ENCODE results near the gene SLFN12.

SLFN12 gene

DNA sequence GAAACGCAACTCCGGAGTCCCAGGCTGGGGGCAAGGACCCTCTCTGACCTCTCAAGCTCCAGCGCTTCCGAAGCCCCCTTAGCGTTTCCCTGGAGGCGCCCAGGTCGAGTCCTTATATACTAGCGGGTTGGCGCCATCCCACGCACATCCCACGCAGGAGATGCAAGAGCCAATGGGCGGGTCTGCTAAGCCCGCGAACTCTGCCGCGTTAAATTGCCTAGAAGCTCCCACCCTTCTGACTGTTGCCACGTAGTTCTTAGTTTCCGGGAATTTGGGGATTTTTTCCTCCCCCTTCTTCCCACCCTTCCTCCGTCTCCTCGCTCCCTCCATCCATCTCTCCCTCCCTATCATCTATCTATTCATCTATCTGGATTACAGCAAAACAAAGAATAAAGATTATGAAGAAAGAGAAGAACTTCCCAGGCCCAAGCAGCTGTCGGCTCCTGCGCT, 58.7 kb downstream of the SLFN12 start, which contains the start of gene SLFN11 (continued):
- TF ChIP-seq ZNF266 (tag by site-specific recombination; IDR thresholded peaks at IDR 0.05; ENCODE audit: low read depth) (no peak), YY2 (tag by site-specific recombination; IDR thresholded peaks at IDR 0.05) (0 out of 2 replicates have a peak, but pooled peaks have one; percentile 17), ZNF76 (tag by site-specific recombination; IDR thresholded peaks at IDR 0.05; ENCODE audit: borderline replicate concordance, low read depth) (peak; percentile 56), ZNF24 (tag by site-specific recombination; IDR thresholded peaks at IDR 0.05) (no peak), ZNF311 (tag by site-specific recombination; IDR thresholded peaks at IDR 0.05; ENCODE audit: borderline replicate concordance) (no peak), ZNF837 (tag by site-specific recombination; IDR thresholded peaks at IDR 0.05) (no peak), ZNF776 (tag by site-specific recombination; IDR thresholded peaks at IDR 0.05; ENCODE audit: borderline replicate concordance) (no peak), ZNF223 (tag by site-specific recombination; IDR thresholded peaks at IDR 0.05) (no peak), ZFP41 (tag by site-specific recombination; IDR thresholded peaks at IDR 0.05; ENCODE audit: borderline replicate concordance) (no peak), PRDM1 (tag by site-specific recombination; IDR thresholded peaks at IDR 0.05) (no peak), ZNF544 (tag by site-specific recombination; IDR thresholded peaks at IDR 0.05) (no peak), ZNF248 (tag by site-specific recombination; IDR thresholded peaks at IDR 0.05) (no peak), ZNF600 (tag by site-specific recombination; IDR thresholded peaks at IDR 0.05) (peak; percentile 61), ZNF423 (tag by site-specific recombination; IDR thresholded peaks at IDR 0.05) (no peak), ZFP37 (tag by site-specific recombination; IDR thresholded peaks at IDR 0.05) (no peak), ZNF10 (tag by site-specific recombination; IDR thresholded peaks at IDR 0.05) (no peak), ZNF132 (tag by site-specific recombination; IDR thresholded peaks at IDR 0.05; ENCODE audit: borderline replicate concordance) (no peak), ZNF138 (tag by site-specific recombination; IDR thresholded peaks at IDR 0.05; ENCODE audit: borderline replicate concordance) (no peak), ZNF394 (tag by site-specific recombination; IDR thresholded peaks at IDR 0.05; ENCODE audit: borderline replicate concordance) (peak; percentile 42)
- TF ChIP-seq, protein P1, sequence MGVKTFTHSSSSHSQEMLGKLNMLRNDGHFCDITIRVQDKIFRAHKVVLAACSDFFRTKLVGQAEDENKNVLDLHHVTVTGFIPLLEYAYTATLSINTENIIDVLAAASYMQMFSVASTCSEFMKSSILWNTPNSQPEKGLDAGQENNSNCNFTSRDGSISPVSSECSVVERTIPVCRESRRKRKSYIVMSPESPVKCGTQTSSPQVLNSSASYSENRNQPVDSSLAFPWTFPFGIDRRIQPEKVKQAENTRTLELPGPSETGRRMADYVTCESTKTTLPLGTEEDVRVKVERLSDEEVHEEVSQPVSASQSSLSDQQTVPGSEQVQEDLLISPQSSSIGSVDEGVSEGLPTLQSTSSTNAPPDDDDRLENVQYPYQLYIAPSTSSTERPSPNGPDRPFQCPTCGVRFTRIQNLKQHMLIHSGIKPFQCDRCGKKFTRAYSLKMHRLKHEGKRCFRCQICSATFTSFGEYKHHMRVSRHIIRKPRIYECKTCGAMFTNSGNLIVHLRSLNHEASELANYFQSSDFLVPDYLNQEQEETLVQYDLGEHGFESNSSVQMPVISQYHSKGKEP (tag by site-specific recombination; IDR thresholded peaks at IDR 0.05), result no peak
- TF ChIP-seq, protein P2, sequence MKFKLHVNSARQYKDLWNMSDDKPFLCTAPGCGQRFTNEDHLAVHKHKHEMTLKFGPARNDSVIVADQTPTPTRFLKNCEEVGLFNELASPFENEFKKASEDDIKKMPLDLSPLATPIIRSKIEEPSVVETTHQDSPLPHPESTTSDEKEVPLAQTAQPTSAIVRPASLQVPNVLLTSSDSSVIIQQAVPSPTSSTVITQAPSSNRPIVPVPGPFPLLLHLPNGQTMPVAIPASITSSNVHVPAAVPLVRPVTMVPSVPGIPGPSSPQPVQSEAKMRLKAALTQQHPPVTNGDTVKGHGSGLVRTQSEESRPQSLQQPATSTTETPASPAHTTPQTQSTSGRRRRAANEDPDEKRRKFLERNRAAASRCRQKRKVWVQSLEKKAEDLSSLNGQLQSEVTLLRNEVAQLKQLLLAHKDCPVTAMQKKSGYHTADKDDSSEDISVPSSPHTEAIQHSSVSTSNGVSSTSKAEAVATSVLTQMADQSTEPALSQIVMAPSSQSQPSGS (tag by site-specific recombination; IDR thresholded peaks at IDR 0.05; ENCODE audit: low read depth), result no peak
- TF ChIP-seq, protein P3, sequence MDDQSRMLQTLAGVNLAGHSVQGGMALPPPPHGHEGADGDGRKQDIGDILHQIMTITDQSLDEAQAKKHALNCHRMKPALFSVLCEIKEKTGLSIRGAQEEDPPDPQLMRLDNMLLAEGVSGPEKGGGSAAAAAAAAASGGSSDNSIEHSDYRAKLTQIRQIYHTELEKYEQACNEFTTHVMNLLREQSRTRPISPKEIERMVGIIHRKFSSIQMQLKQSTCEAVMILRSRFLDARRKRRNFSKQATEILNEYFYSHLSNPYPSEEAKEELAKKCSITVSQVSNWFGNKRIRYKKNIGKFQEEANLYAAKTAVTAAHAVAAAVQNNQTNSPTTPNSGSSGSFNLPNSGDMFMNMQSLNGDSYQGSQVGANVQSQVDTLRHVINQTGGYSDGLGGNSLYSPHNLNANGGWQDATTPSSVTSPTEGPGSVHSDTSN (CRISPR knock-in tag; IDR thresholded peaks at IDR 0.05), result 0 out of 2 replicates have a peak, but pooled peaks have one; percentile 43
- TF ChIP-seq, protein P4, sequence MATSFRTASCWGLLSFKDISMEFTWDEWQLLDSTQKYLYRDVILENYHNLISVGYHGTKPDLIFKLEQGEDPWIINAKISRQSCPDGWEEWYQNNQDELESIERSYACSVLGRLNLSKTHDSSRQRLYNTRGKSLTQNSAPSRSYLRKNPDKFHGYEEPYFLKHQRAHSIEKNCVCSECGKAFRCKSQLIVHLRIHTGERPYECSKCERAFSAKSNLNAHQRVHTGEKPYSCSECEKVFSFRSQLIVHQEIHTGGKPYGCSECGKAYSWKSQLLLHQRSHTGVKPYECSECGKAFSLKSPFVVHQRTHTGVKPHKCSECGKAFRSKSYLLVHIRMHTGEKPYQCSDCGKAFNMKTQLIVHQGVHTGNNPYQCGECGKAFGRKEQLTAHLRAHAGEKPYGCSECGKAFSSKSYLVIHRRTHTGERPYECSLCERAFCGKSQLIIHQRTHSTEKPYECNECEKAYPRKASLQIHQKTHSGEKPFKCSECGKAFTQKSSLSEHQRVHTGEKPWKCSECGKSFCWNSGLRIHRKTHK (tag by site-specific recombination; IDR thresholded peaks at IDR 0.05), result no peak
- TF ChIP-seq, protein P5, sequence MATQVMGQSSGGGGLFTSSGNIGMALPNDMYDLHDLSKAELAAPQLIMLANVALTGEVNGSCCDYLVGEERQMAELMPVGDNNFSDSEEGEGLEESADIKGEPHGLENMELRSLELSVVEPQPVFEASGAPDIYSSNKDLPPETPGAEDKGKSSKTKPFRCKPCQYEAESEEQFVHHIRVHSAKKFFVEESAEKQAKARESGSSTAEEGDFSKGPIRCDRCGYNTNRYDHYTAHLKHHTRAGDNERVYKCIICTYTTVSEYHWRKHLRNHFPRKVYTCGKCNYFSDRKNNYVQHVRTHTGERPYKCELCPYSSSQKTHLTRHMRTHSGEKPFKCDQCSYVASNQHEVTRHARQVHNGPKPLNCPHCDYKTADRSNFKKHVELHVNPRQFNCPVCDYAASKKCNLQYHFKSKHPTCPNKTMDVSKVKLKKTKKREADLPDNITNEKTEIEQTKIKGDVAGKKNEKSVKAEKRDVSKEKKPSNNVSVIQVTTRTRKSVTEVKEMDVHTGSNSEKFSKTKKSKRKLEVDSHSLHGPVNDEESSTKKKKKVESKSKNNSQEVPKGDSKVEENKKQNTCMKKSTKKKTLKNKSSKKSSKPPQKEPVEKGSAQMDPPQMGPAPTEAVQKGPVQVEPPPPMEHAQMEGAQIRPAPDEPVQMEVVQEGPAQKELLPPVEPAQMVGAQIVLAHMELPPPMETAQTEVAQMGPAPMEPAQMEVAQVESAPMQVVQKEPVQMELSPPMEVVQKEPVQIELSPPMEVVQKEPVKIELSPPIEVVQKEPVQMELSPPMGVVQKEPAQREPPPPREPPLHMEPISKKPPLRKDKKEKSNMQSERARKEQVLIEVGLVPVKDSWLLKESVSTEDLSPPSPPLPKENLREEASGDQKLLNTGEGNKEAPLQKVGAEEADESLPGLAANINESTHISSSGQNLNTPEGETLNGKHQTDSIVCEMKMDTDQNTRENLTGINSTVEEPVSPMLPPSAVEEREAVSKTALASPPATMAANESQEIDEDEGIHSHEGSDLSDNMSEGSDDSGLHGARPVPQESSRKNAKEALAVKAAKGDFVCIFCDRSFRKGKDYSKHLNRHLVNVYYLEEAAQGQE (tag by site-specific recombination; IDR thresholded peaks at IDR 0.05), result 0 out of 2 replicates have a peak, but pooled peaks have one; percentile 21
- TF ChIP-seq, protein P6, sequence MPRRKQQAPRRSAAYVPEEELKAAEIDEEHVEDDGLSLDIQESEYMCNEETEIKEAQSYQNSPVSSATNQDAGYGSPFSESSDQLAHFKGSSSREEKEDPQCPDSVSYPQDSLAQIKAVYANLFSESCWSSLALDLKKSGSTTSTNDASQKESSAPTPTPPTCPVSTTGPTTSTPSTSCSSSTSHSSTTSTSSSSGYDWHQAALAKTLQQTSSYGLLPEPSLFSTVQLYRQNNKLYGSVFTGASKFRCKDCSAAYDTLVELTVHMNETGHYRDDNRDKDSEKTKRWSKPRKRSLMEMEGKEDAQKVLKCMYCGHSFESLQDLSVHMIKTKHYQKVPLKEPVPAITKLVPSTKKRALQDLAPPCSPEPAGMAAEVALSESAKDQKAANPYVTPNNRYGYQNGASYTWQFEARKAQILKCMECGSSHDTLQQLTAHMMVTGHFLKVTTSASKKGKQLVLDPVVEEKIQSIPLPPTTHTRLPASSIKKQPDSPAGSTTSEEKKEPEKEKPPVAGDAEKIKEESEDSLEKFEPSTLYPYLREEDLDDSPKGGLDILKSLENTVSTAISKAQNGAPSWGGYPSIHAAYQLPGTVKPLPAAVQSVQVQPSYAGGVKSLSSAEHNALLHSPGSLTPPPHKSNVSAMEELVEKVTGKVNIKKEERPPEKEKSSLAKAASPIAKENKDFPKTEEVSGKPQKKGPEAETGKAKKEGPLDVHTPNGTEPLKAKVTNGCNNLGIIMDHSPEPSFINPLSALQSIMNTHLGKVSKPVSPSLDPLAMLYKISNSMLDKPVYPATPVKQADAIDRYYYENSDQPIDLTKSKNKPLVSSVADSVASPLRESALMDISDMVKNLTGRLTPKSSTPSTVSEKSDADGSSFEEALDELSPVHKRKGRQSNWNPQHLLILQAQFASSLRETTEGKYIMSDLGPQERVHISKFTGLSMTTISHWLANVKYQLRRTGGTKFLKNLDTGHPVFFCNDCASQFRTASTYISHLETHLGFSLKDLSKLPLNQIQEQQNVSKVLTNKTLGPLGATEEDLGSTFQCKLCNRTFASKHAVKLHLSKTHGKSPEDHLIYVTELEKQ (tag by site-specific recombination; IDR thresholded peaks at IDR 0.05; ENCODE audit: borderline replicate concordance), result no peak
- TF ChIP-seq, protein P7, sequence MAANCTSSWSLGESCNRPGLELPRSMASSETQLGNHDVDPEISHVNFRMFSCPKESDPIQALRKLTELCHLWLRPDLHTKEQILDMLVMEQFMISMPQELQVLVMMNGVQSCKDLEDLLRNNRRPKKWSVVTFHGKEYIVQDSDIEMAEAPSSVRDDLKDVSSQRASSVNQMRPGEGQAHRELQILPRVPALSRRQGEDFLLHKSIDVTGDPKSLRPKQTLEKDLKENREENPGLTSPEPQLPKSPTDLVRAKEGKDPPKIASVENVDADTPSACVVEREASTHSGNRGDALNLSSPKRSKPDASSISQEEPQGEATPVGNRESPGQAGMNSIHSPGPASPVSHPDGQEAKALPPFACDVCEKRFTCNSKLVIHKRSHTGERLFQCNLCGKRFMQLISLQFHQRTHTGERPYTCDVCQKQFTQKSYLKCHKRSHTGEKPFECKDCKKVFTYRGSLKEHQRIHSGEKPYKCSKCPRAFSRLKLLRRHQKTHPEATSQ (tag by site-specific recombination; IDR thresholded peaks at IDR 0.05), result no peak
